H1 (cell line): ENCODE measurements around the gene PALM3. TPM values are rescaled to one million over a fixed set of nuclear protein-coding genes. Genes with fewer than 3 reads are reported as not detected.

Experiments
- CEBPB ChIP-seq: IDR thresholded peaks from 2 replicates; pipeline ENCODE4 v1.6.1; 2012; ENCODE audit warnings: low read depth, low read length
- E2F6 ChIP-seq: IDR thresholded peaks from 2 replicates; pipeline ENCODE4 v1.6.1; 2012; ENCODE audit warnings: inconsistent platforms
- EGR1 ChIP-seq: IDR thresholded peaks from 2 replicates; pipeline ENCODE4 v1.6.1; 2011; ENCODE audit warnings: low read depth, low read length, borderline replicate concordance
- JUND ChIP-seq: IDR thresholded peaks from 2 replicates; pipeline ENCODE4 v1.6.1; 2011; ENCODE audit warnings: mild to moderate bottlenecking, improper control_type of control experiment, low read length
- NANOG ChIP-seq: IDR thresholded peaks from 2 replicates; pipeline ENCODE4 v1.6.1; 2011; ENCODE audit warnings: low read length, low read depth, mild to moderate bottlenecking, inconsistent platforms; ENCODE audit not compliant: insufficient read depth, poor library complexity, severe bottlenecking
- POLR2A ChIP-seq, 2 experiments: IDR thresholded peaks; 1 replicate in 1 of 2; 2 replicates in 1 of 2; pipeline ENCODE4 v1.6.1; 2011; ENCODE audit warnings: low read depth in 2 of 2, low read length in 2 of 2, mild to moderate bottlenecking in 2 of 2; ENCODE audit errors: control extremely low read depth in 1 of 2
- POLR2AphosphoS5 ChIP-seq: IDR thresholded peaks from 2 replicates; pipeline ENCODE4 v1.6.1; 2011; ENCODE audit warnings: low read depth, low read length
- RAD21 ChIP-seq, 2 experiments: IDR thresholded peaks in 1 of 2; conservative IDR thresholded peaks in 1 of 2; 2 replicates each; pipeline ENCODE4 v1.6.1; 2011; ENCODE audit warnings: low read depth in 2 of 2, low read length in 2 of 2, improper control_type of control experiment in 1 of 2, inconsistent platforms in 1 of 2, mild to moderate bottlenecking in 1 of 2, moderate library complexity in 1 of 2
- SIN3A ChIP-seq, 2 experiments: IDR thresholded peaks in 1 of 2; conservative IDR thresholded peaks in 1 of 2; 2 replicates each; pipeline ENCODE4 v1.6.1; 2011 to 2012; ENCODE audit warnings: low read length in 2 of 2, improper control_type of control experiment in 1 of 2, low read depth in 1 of 2, mild to moderate bottlenecking in 1 of 2
- SIX5 ChIP-seq: IDR thresholded peaks from 2 replicates; pipeline ENCODE4 v1.6.1; 2011; ENCODE audit warnings: mild to moderate bottlenecking, low read depth, low read length
- SP1 ChIP-seq: IDR thresholded peaks from 2 replicates; pipeline ENCODE4 v1.6.1; 2011; ENCODE audit warnings: low read depth, low read length
- SP2 ChIP-seq: IDR thresholded peaks from 2 replicates; pipeline ENCODE4 v1.6.1; 2012; ENCODE audit warnings: mild to moderate bottlenecking, low read length, inconsistent platforms
- YY1 ChIP-seq: IDR thresholded peaks from 2 replicates; pipeline ENCODE4 v1.6.1; 2011; ENCODE audit warnings: low read depth, mild to moderate bottlenecking, low read length
- polyA plus RNA-seq, 7 experiments: library from polyadenylated mRNA; depleted of rRNA in 3 of 7; stranded (reverse) in 5 of 7; unstranded in 2 of 7; fragments of >200 nt in 5 of 7; fragments of 200-250 nt in 2 of 7; gene quantifications; 1 replicate in 5 of 7; 2 replicates in 1 of 7; 4 replicates in 1 of 7; pipeline versions ENCODE4 v1.2.1 to v1.2.3, GENCODE V29; 2011 to 2013; ENCODE audit warnings: missing spikeins in 2 of 7, mixed read lengths in 2 of 7
- total RNA-seq: library from RNA; stranded (reverse); fragmentation: NEBNext Ultra II Directional; extraction: Animal tissue kit (Norgen Biotek cat#: 25700); gene quantifications from 2 replicates; pipeline ENCODE4 v1.2.1, GENCODE V29; 2021

The PALM3 gene
- total and polyA plus RNA-seq, 2 of the 8 experiments (the other 6 are each of a cell fraction or from before 2014, with no cell fraction given): 5.8 to 31.3 TPM

GRCh38 chr19:14006085-14006765, 55.7 kb downstream of the PALM3 start, which contains the start of gene RFX1 (continued):
- TF ChIP-seq SP1: peak; percentile 100
- TF ChIP-seq SIN3A (conservative IDR thresholded peaks at IDR 0.05 in 1 of 2, IDR thresholded peaks at IDR 0.05 in 1 of 2; ENCODE audit: low read depth in 1 of 2, low read length in 2 of 2): peak; percentile 76 to 86; a peak in 2 of 4 replicates
- TF ChIP-seq YY1: peak; percentile 95
- peak; percentile 15 for TF ChIP-seq NANOG
- TF ChIP-seq POLR2AphosphoS5: peak; percentile 77; the same call in 1 of the 2 replicates
- TF ChIP-seq SP2: peak; percentile 97
- no peak for TF ChIP-seq RAD21 (IDR thresholded peaks at IDR 0.05 in 1 of 2, conservative IDR thresholded peaks at IDR 0.05 in 1 of 2; ENCODE audit: low read depth in 2 of 2, low read length in 2 of 2)
- TF ChIP-seq SIX5: peak; percentile 66
- peak; percentile 21; the same call in 1 of the 2 replicates for TF ChIP-seq JUND
- peak in 1 of 2 experiments; percentile 44; a peak in 2 of 3 replicates for TF ChIP-seq POLR2A (IDR thresholded peaks at IDR 0.05; ENCODE audit: control extremely low read depth in 1 of 2, low read depth in 2 of 2, low read length in 2 of 2)
- TF ChIP-seq E2F6: peak; percentile 67; the same call in 1 of the 2 replicates
- 0 out of 2 replicates have a peak, but pooled peaks have one; percentile 25 for TF ChIP-seq CEBPB
- TF ChIP-seq EGR1: peak; percentile 27; the same call in 1 of the 2 replicates
